Testis (tissue), 3 donors: ENCODE data around the gene ATG9A. TPM values are rescaled to one million over a fixed set of nuclear protein-coding genes. Genes with fewer than 3 reads are reported as not detected.

Experiments used
- DNase-seq: peaks from one replicate; pipeline ENCODE4 v3.0.0-alpha.2; 2019
- H3K27ac ChIP-seq, 2 donors: fragments of 200-600 bp; sonication (generic); one replicate each; pipeline ENCODE4 v1.5.1; 2019
- H3K27me3 ChIP-seq: fragments of 200-600 bp; sonication (generic); one replicate; pipeline ENCODE4 v1.5.1; 2019
- H3K36me3 ChIP-seq: fragments of 200-600 bp; sonication (generic); one replicate; pipeline ENCODE4 v1.5.1; 2017; ENCODE audit warnings: low read depth; ENCODE audit errors: missing control alignments
- H3K4me1 ChIP-seq: fragments of 200-600 bp; sonication (generic); one replicate; pipeline ENCODE4 v1.5.1; 2019
- H3K4me3 ChIP-seq, 2 donors: fragments of 200-600 bp; sonication (generic); one replicate each; pipeline ENCODE4 v1.5.1; 2017 to 2019
- H3K9me3 ChIP-seq: fragments of 200-600 bp; sonication (generic); one replicate; pipeline ENCODE4 v1.5.1; 2017
- CTCF ChIP-seq, 3 experiments: fragments of 450-650 bp in 2 of 3; fragments of 200-600 bp in 1 of 3; sonication (generic) in 1 of 3; IDR thresholded peaks; one replicate each; pipeline ENCODE4 v1.5.1; 2016 to 2019; ENCODE audit warnings: antibody characterized with exemption in 3 of 3, mild to moderate bottlenecking in 2 of 3, moderate library complexity in 1 of 3
- POLR2A ChIP-seq: fragments of 450-650 bp; IDR thresholded peaks from one replicate; pipeline ENCODE4 v1.6.1; 2017; ENCODE audit warnings: antibody characterized with exemption, mild to moderate bottlenecking, moderate library complexity
- WGBS, 2 donors: methylation state at CpG; one replicate each; pipeline ENCODE4 v1.1.5; 2018; 5-methylcytosine and 5-hydroxymethylcytosine counted together
- intact Hi-C: fragments of 100-400 bp; cut with DNase I; formaldehyde crosslinking; loops from one replicate; pipeline ENCODE4 v1.15.1; 2023; ENCODE audit warnings: low total_unique reads
- polyA plus RNA-seq: library from polyadenylated mRNA; stranded (reverse); fragments of 350-450 nt; fragmentation: Illumina TruSeq; extraction: RNeasy Lipid Tissue Mini Kit (QIAGEN cat#74804); gene quantifications from one replicate; pipeline ENCODE4 v1.2.3, GENCODE V29; 2014; ENCODE audit warnings: low read depth, low replicate concordance; ENCODE audit not compliant: insufficient read depth
- total RNA-seq, 2 donors: library from RNA; depleted of rRNA; stranded (reverse); fragments of >200 nt; gene quantifications; one replicate each; pipeline ENCODE4 v1.2.3, GENCODE V29; 2016

ATG9A gene
- total and polyA plus RNA-seq, 3 donors from 2014 or later, result 115 to 207 (median 125) TPM

- Histone ChIP-seq H3K27me3 (no peaks in the 10 kb centered on the region), H3K27ac (no peak overlapping the region), H3K4me1 (peaks cover 11% of the 10 kb centered on the region), H3K9me3 (no peaks in the 10 kb centered on the region), H3K4me3 (peak overlapping the region; percentile 24 to 54), H3K36me3 (no peaks in the 10 kb centered on the region)
- peak; percentile 46 for DNase-seq
- 28 to 34% methylated on average over 17 to 28 of the region's 28 CpGs for WGBS, 2 donors
- intact Hi-C loops, result no loop called here
- TF ChIP-seq POLR2A (no peak), CTCF (IDR thresholded peaks at IDR 0.05) (no peak)
Measured at GRCh38 chr2:219243291-219243761, 13.9 kb upstream of the ATG9A start.

DNA sequence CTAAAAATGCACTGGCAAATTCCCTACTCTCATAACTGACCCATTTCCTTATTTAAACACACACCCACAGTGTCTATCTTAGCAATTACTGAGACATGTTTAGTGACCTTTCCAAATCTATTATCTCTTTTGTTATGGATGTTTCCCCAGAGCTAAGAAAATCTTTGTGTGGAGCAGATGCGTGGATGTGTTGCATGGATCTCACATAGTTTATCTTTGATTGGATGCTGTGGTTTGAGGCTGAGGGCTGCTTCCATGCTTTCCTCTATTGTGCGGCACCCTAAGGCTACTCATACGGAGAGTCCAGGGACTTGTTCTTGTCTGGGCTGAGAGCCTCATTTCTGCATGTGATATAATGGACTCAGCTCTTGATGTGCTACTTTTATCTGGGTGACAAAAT, 4.9 kb upstream of the ATG9A start:
- no peaks in the 10 kb centered on the region for H3K36me3 ChIP-seq
- TF ChIP-seq CTCF (IDR thresholded peaks at IDR 0.05) (no peak), POLR2A (no peak)
- 86 to 89% methylated on average over 3 of the region's 3 CpGs for WGBS, 2 donors

DNA sequence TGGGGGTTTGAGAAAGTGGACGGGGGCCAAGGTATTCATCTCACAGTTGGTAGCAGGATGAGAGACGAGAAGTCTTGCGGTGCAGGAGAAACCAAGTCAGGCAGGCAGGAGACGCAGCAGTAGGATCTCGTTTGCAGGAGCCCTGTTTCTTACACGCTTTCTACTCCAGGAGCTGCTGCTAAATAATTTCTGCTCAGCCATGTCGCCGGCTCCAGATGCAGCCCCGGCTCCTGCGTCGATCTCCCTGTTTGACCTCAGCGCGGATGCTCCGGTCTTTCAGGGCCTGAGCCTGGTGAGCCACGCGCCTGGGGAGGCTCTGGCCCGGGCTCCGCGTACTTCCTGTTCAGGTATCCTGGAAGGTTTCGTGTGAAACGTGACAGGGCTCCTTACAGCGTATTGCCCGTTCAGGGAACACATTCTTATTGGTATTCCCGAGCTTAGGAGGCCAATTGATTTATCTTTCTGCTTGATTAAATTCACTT, 664 bp upstream of the ATG9A start:
- Histone ChIP-seq H3K27ac (peak overlapping the region; percentile 95 to 97), H3K36me3 (no peaks in the 10 kb centered on the region), H3K4me3 (peak overlapping the region; percentile 85 to 87), H3K9me3 (no peaks in the 10 kb centered on the region), H3K4me1 (peaks cover 16% of the 10 kb centered on the region), H3K27me3 (no peaks in the 10 kb centered on the region)
- 0% methylated on average over 11 to 24 of the region's 24 CpGs for WGBS, 2 donors
- no peak for TF ChIP-seq POLR2A
- no peak for TF ChIP-seq CTCF (IDR thresholded peaks at IDR 0.05)
- DNase-seq, result peak; percentile 60
- intact Hi-C loops, result no loop called here

More for the DNA sequence above, 4.9 kb upstream of the ATG9A start:
- Histone ChIP-seq H3K4me1 (peaks cover 6% of the 10 kb centered on the region), H3K4me3 (no peak overlapping the region), H3K9me3 (no peaks in the 10 kb centered on the region), H3K27me3 (no peaks in the 10 kb centered on the region), H3K27ac (no peak overlapping the region)
- intact Hi-C loops, result no loop called here
- DNase-seq, result no peak

DNA sequence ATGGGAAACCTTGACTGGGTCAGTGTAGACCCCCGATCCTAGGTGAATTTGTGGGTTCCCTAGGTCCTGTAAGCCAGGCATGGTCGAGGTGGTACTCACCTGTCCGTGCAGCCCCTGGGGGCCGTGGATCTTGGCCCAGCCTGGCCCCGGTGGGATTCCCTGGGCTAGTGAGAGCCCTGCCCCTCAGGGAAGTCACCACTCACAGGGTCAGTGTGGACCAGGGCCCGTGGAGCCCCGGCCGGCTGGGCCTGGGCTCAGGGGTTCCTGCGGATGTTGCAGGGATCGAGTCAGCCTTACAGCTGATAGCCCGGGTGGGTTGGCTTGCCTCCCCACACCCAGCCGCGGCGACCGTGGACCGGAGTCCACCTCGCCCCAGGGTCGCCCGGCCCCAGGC, 528 bp downstream of the ATG9A start:
- intact Hi-C loops, result no loop called here
- no peaks in the 10 kb centered on the region for H3K9me3 ChIP-seq
- WGBS, 2 donors, result 0 to 2% methylated on average over 1 to 15 of the region's 19 CpGs
- peaks cover 16% of the 10 kb centered on the region for H3K4me1 ChIP-seq
- H3K36me3 ChIP-seq, result no peaks in the 10 kb centered on the region
- no peaks in the 10 kb centered on the region for H3K27me3 ChIP-seq
- no peak for DNase-seq
- TF ChIP-seq POLR2A (no peak), CTCF (IDR thresholded peaks at IDR 0.05) (no peak)
- H3K27ac ChIP-seq, result peak overlapping the region; percentile 95 to 97
- peak overlapping the region; percentile 85 to 87 for H3K4me3 ChIP-seq
